ENCODE results near the gene HSPA12B.

Gene HSPA12B

GRCh38 chr20:3765171-3765882, 32.8 kb downstream of the HSPA12B start:
- H3K4me3 ChIP-seq (replicated peaks; ENCODE audit: low read depth, low read length): no peak overlapping the region
- no peak for DNase-seq (ENCODE audit: low read depth)
- no peak for TF ChIP-seq CTCF (IDR thresholded peaks at IDR 0.05; ENCODE audit: low read length, missing control alignments)

DNA sequence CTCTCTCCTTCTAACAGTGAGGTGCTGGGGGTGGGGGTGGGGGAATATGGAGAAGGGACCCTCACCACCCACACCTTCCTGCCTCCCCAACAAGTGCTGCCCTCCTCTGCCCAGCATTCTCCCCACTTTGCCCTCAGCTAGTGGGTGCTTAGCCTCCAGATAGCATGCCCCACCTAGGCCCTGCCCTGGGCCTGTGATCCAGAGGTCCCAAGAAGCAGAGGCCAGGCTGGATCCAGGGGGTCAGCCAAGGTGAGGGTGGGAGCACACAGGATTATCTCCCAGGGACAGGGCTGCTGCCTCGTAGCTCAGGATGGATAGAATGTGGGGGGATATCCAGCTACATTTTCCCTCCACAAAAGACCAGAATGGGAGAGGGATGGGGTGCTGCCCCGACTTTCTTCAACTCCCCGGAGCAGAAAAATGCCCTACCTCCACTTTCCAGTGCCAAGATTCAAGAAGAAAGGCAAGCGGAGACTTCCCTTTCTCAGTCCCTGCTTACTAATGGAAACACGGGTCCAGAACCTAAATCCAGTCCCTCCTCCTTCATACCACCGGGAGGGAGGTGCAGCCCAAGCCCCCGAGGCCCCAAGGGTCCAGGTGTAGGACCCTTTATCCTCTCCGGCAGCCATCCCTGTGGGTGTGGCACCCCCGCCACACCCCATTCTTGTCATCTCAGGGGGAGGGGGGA, 34.1 kb downstream of the HSPA12B start:
- no peak for TF ChIP-seq CTCF (IDR thresholded peaks at IDR 0.05; ENCODE audit: low read length, missing control alignments)
- no peak for DNase-seq (ENCODE audit: low read depth)
- peak overlapping the region; percentile 72 for H3K4me3 ChIP-seq (replicated peaks; ENCODE audit: low read depth, low read length)

- DNase-seq (ENCODE audit: low read depth): no peak
- no peak for TF ChIP-seq CTCF (IDR thresholded peaks at IDR 0.05; ENCODE audit: low read length, missing control alignments)
- peak overlapping the region; percentile 72 for H3K4me3 ChIP-seq (replicated peaks; ENCODE audit: low read depth, low read length)
These were observed 34.6 kb downstream of the HSPA12B start for GRCh38 chr20:3767110-3767426.

DNA sequence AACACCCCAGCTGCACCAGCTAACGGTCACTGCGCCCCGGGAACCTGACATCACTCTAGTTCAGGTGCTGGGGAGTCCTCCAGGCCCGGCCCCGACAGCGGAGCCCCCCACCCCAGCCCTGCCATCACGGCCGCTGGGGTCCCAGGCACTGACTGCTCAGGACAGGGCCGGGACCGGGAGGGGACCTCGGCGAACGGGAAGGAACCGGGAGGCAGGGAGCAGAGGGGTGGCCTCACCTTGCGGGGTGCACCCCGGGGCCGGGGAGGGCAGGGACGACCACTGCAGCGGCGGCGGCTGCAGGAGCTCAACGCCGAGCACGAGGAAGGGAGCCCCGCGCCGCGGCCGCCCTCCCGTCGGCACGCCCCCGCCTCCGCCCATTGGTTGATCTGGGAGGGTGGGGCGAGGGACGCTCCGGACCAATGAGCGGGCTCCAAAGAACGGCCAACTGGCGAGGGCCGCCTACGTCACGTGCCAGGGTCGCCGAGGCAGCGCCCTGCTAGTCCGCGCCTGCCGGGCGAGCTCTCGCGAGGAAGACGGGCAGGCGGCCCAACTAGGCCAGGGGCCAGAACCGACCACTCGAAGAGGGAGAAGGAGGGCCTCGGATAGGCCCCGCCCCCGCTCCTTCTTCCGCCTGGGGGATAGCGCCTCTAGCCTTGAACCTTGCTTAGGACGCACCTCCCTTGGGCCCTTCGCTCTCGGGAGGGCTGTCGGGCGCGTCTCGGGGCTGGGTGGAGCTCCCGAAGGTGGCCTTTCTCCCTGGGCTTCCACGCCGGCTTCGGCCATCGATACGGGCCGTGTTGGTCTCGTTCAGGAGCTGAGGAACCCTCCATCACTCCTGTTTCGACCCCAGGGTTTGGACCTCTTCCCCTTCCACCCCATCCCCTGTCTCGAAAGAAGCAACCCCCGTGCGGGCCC, 35.2 kb downstream of the HSPA12B start, which contains the start of gene ADISSP:
TSS of gene ADISSP (minus strand) at position 327 of the 915 bp plus-strand sequence. CDS start 7,653 bp downstream, outside the sequence.
- peak; percentile 3 for TF ChIP-seq CTCF (IDR thresholded peaks at IDR 0.05; ENCODE audit: low read length, missing control alignments)
- peak within 1 kb of the TSS; percentile 72 for H3K4me3 ChIP-seq (replicated peaks; ENCODE audit: low read depth, low read length)
- peak; percentile 99 for DNase-seq (ENCODE audit: low read depth)

GRCh38 chr20:3768342-3769130, 36.1 kb downstream of the HSPA12B start:
- peak; percentile 73 for DNase-seq (ENCODE audit: low read depth)
- H3K4me3 ChIP-seq (replicated peaks; ENCODE audit: low read depth, low read length): peak overlapping the region; percentile 72
- TF ChIP-seq CTCF (IDR thresholded peaks at IDR 0.05; ENCODE audit: low read length, missing control alignments): peak; percentile 44

- DNase-seq (ENCODE audit: low read depth): no peak
- no peak overlapping the region for H3K4me3 ChIP-seq (replicated peaks; ENCODE audit: low read depth, low read length)
- no peak for TF ChIP-seq CTCF (IDR thresholded peaks at IDR 0.05; ENCODE audit: low read length, missing control alignments)
These were observed 39.1 kb downstream of the HSPA12B start for GRCh38 chr20:3771552-3772058.
